GM19324 (cell line): ENCODE measurements around the gene FAAP20.

Experiments used
- ATAC-seq: cut with Tn5 transposase; IDR thresholded peaks from one replicate; pipeline ENCODE4 v1.9.1; 2021; ENCODE audit warnings: mild to moderate bottlenecking, moderate library complexity; ENCODE audit not compliant: unreplicated experiment, low FRiP score

The FAAP20 gene

DNA sequence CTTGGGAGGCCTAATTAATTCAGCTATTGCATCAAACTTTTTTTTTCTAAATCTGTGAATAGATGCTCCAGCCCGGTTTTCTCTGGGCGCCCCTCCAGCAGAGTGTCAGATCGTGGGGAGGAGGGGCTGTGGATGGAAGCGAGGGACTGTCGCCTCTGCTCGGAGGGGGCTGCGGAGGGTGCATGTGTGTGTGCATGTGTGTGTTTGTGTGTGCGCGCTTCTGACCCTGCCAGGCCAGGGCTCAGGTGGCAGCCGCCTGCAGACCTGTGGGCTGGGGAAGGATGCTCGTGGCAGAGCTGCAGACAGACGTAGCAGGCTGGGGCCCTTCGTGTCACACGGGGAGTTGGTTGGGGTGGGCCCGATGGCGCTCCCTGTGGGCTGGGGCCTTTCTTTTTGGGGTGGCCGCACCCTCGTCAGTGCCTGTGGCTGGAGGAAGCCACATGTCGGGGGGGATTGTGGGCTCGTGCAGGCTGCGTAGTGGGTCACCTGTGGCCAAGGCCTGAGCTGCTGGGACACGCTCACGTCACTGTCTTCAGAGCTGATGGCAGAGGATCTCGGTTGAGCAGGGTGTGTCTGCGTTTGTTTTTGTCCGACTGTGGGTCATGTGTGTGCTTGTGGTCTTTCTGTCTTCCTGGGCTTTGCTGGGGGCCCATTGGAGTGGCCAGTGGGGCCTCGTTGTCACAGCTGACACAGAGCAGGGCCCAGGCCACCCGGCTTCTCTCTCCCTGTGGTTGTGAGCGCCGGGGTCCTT is 36.4 kb upstream of the FAAP20 start:
- ATAC-seq: no peak

GRCh38 chr1:2229911-2230731 is 35.5 kb upstream of the FAAP20 start:
- ATAC-seq: no peak

- no peak for ATAC-seq
These were observed 34.7 kb upstream of the FAAP20 start for GRCh38 chr1:2229037-2229864.

DNA sequence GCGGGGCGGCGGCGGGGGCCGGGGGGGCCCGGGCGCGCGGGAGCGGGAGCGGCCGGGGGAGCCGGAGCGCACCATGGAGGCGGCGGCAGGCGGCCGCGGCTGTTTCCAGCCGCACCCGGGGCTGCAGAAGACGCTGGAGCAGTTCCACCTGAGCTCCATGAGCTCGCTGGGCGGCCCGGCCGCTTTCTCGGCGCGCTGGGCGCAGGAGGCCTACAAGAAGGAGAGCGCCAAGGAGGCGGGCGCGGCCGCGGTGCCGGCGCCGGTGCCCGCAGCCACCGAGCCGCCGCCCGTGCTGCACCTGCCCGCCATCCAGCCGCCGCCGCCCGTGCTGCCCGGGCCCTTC is 34.1 kb upstream of the FAAP20 start:
- ATAC-seq: no peak

- ATAC-seq: no peak
These were observed 33.6 kb upstream of the FAAP20 start, which contains the start of gene SKI for GRCh38 chr1:2228157-2228594. Gene SKI, plus strand, starts transcription at chr1:2228319. Its CDS starts 448 bp downstream, at chr1:2228767.

- peak; percentile 90 for ATAC-seq
These were observed 33.0 kb upstream of the FAAP20 start for GRCh38 chr1:2227346-2228156.

DNA sequence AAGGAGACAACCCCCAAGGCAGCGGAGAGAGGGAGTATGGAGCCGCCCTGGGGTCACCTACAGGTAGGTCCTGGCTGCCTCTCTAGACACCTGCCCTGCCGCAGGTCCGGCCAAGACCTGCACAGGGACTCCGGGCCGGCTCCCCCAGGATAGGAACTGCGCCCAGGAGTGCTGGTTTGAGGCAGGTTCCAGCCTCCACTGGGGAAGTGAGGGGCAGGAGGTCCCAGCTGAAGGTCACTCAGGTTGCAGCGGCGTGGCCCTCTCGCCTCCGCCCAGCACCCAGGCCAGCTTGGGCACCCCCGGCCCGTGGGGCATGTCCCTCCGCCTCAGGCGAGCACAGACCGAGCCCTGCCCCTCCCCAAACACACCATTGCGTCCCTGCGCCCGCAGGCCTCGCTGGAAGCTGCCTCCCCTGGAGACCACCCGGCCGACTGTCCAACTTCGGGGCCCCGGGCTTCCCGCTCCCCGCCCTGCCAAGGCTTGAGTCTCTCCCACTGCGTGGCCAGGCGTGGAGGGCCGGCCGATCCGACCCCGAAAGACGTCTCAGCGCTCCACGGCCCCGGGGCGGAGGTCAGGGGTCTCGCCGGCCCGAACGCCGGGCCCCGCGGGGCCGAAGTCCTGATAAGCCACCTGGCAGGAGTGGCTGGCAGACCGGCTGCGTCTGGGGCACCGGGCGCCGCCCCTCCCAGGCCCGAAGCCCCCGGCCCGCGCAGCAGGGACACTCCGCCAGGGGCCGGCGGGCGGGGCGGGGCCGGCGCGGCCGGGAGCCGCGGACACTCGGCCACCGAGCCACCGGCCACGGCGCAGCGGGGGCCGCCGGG is 32.2 kb upstream of the FAAP20 start:
- peak; percentile 12 for ATAC-seq

DNA sequence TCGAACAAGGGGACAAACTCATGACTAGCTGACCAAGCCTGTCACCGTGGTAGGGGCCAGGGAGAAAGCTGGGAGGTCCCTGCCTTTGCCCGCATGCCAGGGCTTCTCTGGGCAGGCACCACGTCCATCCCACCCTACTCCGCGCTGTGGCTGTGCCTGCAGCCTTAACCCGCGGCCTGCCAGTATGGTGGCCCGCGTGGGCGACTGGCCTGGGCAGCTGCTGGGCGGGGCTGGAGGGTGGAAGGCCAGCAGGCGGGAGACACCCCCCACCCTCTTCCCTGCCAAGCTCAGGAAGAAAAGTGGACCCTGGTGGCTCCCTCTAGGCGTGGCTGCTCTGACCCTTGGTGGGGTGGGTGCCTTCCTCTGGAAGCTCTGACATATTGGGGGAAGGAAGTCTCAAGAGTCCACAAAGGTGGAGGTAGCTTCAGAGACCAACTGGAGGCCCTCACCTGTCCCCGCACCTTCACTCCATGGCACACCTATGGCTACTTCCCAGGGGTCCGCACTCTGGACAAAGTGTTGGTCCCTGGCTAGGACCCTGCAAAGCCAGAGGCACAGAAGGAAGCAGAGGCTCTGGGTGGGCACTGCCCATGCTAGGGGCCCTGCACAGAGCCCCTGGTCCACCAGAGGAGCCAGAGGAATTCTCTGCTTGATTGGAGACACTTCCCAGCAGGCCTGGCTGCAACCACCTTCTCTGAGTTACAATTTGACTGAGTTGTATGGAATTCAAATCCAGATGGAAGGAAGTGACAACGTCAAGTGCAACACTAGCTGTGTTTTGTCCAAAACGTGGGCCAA is 30.3 kb upstream of the FAAP20 start:
- no peak for ATAC-seq

DNA sequence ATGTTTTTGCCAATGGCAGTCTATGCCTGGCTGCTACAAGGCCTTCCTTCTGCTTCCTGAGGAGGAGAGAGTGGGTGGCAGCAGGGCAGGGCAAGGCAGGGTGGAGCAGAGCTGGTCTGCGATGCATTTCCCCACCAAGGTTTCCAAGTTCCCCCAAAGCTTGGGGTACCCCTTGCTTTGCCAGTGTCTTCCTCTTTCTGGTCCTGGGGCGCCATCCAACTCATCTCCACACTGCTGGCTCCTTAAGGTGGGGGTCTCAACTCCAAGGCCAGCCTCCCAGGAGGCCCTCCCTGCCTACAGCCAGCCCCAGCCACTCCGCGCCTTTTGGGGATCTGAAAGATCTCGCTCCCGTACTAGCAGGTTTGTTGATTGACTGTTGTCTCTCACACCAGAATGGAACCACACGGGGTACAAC is 29.6 kb upstream of the FAAP20 start:
- no peak for ATAC-seq

DNA sequence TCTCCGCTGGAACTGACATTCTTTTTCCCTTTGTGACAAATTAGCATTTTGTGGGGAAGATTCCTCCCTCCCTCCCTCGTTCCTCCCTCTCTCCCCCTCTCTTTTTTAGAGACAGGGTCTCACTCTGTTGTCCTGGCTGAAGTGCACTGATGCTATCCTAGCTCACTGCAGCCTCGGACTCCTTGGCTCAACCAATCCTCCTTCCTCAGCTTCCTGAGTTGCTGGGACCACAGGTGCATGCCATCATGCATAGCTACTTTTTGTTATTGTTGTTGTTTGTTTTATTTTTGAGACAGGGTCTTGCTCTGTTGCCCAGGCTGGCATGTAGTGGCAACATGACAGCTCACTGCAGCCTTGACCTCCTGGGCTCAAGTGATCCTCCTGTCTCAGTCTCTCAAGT is 26.7 kb upstream of the FAAP20 start:
- ATAC-seq: no peak

DNA sequence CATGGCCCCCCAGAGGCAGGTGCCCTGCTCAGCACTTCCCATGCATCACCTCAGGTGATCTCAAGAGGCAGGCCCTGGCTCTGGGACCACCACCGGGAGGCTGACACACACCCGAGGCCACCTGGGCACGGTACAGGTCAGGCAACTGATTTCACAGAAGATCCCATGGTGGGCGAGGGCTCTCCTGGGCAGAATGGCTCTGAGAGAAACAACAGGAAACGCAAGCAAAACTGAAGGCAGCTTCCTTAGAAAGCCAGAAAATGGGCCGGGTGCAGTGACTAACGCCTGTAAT is 22.1 kb upstream of the FAAP20 start:
- ATAC-seq: no peak

- ATAC-seq: no peak
These were observed 21.6 kb upstream of the FAAP20 start for GRCh38 chr1:2215909-2216766.

- ATAC-seq: no peak
These were observed 20.8 kb upstream of the FAAP20 start for GRCh38 chr1:2215329-2215728.

GRCh38 chr1:2214541-2215241 is 20.1 kb upstream of the FAAP20 start:
- ATAC-seq: no peak

DNA sequence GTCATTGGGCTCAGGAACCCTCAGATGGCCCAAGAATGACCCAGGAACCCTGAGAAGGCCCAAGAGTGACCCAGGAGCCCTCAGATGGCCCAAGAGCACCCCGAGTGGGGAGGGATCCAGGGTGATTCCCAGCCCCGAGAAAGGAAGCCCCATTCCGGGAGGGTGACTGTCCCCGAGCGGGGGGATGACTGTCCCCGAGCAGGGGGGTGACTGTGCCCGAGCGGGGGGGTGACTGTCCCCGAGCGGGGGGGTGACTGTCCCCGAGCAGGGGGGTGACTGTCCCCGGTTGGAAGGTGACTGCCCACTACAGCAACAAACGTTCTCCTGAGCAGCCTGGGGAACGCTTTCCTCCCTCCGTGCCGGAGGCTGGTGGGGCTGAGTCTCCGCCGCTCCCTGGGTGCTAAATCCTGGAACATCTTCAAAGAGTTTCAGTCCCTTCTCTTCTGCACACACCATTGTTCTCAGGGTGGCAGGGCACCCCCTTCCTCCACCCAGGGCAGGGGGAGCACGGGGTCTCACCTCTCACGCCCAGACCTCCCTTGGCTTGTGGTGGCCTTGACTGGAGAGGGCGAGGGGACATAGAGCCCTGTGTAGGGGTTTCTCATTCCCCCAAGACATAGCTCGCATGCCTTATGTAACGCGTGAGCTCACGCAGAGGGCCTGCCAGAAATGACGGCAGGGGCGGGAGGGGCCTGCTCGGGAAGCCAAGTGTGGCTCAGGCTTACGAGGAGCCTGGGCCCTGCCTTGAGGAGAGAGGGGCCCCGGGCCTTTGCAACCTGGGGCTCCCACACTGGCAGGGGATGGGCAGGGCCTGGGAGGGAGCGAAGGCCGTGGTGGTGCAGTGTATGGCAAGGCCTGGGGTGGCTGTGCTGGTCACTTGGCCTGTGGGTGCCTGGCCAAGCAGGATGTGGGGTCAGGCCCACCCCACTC is 19.3 kb upstream of the FAAP20 start:
- ATAC-seq: no peak
